Measurements from ENCODE around the gene HMCN1.

Gene HMCN1

DNA sequence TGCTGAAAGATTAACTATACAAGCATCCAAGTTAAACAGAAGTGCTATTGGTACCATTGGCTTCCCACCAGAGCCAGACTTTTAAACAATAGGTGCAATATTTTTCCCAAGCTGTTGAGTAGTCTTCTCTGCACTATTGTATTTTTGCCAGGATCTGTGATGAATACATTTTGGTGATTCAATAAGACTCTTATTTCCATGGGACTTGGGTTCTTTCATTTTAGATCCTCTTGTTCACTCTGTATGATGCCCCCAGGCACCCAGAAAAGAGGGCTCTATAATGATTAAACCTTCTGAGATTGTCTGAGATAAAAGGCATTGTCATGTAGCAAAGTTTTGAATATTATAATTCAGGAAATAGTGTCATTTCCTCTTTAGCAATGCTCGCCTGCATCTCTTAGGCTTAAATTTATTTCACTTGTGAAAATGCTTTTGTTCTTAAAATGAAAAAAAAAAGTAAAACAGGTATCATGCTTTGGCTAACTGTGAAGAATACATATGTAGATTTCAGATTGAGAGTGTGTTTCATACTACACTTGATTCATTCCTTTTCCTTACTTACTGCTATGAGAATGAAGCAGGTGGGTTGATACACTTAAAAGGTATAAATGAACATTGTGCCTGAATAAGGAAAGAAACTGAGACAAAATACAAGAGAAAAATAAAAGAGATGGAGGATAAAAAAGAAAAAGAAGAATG lies 275.0 kb downstream of the HMCN1 start:
- Histone ChIP-seq H3K4me2 (ENCODE audit: low read length) (no peak overlapping the region), H4K20me1 (ENCODE audit: control insufficient read depth, insufficient read depth, low read depth, low read length) (no peaks in the 10 kb centered on the region), H3K9me2 (replicated peaks; ENCODE audit: control insufficient read depth, low read length) (no peaks in the 10 kb centered on the region), H3K79me2 (ENCODE audit: control insufficient read depth, low read length) (no peaks in the 10 kb centered on the region), H3K27ac (ENCODE audit: low read depth, low read length) (no peak overlapping the region), H3K4me1 (ENCODE audit: control insufficient read depth, low read length) (no peaks in the 10 kb centered on the region), H3K36me3 (ENCODE audit: control insufficient read depth, low read length) (no peaks in the 10 kb centered on the region), H3K4me3 (ENCODE audit: low read length) (no peak overlapping the region), H3K27me3 (ENCODE audit: control insufficient read depth, low read length) (no peaks in the 10 kb centered on the region), H3F3A (ENCODE audit: control insufficient read depth, insufficient read depth) (no peaks in the 10 kb centered on the region), H3K9me3 (ENCODE audit: control insufficient read depth, insufficient read depth, low read length) (no peaks in the 10 kb centered on the region)
- no peak for TF ChIP-seq EZH2phosphoT487 (IDR thresholded peaks at IDR 0.05; ENCODE audit: borderline replicate concordance, low read length)
- TF ChIP-seq, protein P1, sequence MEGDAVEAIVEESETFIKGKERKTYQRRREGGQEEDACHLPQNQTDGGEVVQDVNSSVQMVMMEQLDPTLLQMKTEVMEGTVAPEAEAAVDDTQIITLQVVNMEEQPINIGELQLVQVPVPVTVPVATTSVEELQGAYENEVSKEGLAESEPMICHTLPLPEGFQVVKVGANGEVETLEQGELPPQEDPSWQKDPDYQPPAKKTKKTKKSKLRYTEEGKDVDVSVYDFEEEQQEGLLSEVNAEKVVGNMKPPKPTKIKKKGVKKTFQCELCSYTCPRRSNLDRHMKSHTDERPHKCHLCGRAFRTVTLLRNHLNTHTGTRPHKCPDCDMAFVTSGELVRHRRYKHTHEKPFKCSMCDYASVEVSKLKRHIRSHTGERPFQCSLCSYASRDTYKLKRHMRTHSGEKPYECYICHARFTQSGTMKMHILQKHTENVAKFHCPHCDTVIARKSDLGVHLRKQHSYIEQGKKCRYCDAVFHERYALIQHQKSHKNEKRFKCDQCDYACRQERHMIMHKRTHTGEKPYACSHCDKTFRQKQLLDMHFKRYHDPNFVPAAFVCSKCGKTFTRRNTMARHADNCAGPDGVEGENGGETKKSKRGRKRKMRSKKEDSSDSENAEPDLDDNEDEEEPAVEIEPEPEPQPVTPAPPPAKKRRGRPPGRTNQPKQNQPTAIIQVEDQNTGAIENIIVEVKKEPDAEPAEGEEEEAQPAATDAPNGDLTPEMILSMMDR (IDR thresholded peaks at IDR 0.05; ENCODE audit: low read depth, low read length, poor library complexity, severe bottlenecking): no peak

DNA sequence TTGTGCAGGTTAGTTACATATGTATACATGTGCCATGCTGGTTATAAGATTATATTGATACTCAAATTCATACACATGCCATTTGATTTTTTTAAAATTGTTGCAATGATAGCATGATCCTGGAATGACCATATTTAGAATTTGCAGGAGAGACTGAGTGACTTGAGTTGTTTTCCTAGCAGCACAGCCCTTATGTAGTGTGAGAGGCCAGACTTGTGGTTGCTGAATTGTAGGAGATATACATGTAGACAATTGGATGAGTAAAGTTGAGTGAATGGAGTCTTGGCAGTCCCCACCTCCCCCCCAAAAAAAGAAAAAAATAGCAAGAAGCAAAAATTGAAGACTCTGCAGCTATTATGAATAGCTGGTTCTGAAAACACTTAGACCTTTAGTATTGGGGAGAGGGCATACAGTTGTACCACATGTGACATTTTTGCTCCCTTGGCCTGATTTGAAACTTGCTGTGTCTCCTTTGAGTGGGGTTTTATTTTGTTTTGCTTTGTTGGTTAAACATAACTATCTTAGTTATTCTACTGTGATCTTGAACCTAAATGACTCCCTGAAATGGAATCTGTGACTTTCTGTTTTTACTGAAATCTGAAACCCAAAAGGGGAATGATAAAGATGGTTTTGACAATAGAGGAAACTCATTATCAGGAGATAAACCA lies 280.3 kb downstream of the HMCN1 start:
- Histone ChIP-seq H4K20me1 (ENCODE audit: control insufficient read depth, insufficient read depth, low read depth, low read length) (no peaks in the 10 kb centered on the region), H3K79me2 (ENCODE audit: control insufficient read depth, low read length) (no peaks in the 10 kb centered on the region), H3K9me2 (replicated peaks; ENCODE audit: control insufficient read depth, low read length) (no peaks in the 10 kb centered on the region), H3K36me3 (ENCODE audit: control insufficient read depth, low read length) (no peaks in the 10 kb centered on the region), H3K9me3 (ENCODE audit: control insufficient read depth, insufficient read depth, low read length) (no peaks in the 10 kb centered on the region), H3K27me3 (ENCODE audit: control insufficient read depth, low read length) (no peaks in the 10 kb centered on the region), H3K4me1 (ENCODE audit: control insufficient read depth, low read length) (no peaks in the 10 kb centered on the region), H3F3A (ENCODE audit: control insufficient read depth, insufficient read depth) (no peaks in the 10 kb centered on the region), H3K27ac (ENCODE audit: low read depth, low read length) (no peak overlapping the region), H3K4me3 (ENCODE audit: low read length) (no peak overlapping the region), H3K4me2 (ENCODE audit: low read length) (no peak overlapping the region)
- no peak for TF ChIP-seq EZH2phosphoT487 (IDR thresholded peaks at IDR 0.05; ENCODE audit: borderline replicate concordance, low read length)
- TF ChIP-seq, protein P1 (IDR thresholded peaks at IDR 0.05; ENCODE audit: low read depth, low read length, poor library complexity, severe bottlenecking): no peak

- Histone ChIP-seq H4K20me1 (ENCODE audit: control insufficient read depth, insufficient read depth, low read depth, low read length) (no peaks in the 10 kb centered on the region), H3K79me2 (ENCODE audit: control insufficient read depth, low read length) (no peaks in the 10 kb centered on the region), H3F3A (ENCODE audit: control insufficient read depth, insufficient read depth) (no peaks in the 10 kb centered on the region), H3K36me3 (ENCODE audit: control insufficient read depth, low read length) (no peaks in the 10 kb centered on the region), H3K27ac (ENCODE audit: low read depth, low read length) (no peak overlapping the region), H3K4me1 (ENCODE audit: control insufficient read depth, low read length) (no peaks in the 10 kb centered on the region), H3K9me3 (ENCODE audit: control insufficient read depth, insufficient read depth, low read length) (no peaks in the 10 kb centered on the region), H3K27me3 (ENCODE audit: control insufficient read depth, low read length) (no peaks in the 10 kb centered on the region), H3K4me3 (ENCODE audit: low read length) (no peak overlapping the region), H3K9me2 (replicated peaks; ENCODE audit: control insufficient read depth, low read length) (no peaks in the 10 kb centered on the region), H3K4me2 (ENCODE audit: low read length) (no peak overlapping the region)
- no peak for TF ChIP-seq EZH2phosphoT487 (IDR thresholded peaks at IDR 0.05; ENCODE audit: borderline replicate concordance, low read length)
- TF ChIP-seq, protein P1 (IDR thresholded peaks at IDR 0.05; ENCODE audit: low read depth, low read length, poor library complexity, severe bottlenecking): no peak
Observed at GRCh38 chr1:186016856-186017255, 282.7 kb downstream of the HMCN1 start.

All from DOHH2 (cell line).